ENCODE results near the gene ACTN1.
"Not testable (repeated sequence)": the region's sequence is repeated elsewhere in the genome, so short reads cannot be mapped to it uniquely, and the experiment has no call there.

The ACTN1 gene

DNA sequence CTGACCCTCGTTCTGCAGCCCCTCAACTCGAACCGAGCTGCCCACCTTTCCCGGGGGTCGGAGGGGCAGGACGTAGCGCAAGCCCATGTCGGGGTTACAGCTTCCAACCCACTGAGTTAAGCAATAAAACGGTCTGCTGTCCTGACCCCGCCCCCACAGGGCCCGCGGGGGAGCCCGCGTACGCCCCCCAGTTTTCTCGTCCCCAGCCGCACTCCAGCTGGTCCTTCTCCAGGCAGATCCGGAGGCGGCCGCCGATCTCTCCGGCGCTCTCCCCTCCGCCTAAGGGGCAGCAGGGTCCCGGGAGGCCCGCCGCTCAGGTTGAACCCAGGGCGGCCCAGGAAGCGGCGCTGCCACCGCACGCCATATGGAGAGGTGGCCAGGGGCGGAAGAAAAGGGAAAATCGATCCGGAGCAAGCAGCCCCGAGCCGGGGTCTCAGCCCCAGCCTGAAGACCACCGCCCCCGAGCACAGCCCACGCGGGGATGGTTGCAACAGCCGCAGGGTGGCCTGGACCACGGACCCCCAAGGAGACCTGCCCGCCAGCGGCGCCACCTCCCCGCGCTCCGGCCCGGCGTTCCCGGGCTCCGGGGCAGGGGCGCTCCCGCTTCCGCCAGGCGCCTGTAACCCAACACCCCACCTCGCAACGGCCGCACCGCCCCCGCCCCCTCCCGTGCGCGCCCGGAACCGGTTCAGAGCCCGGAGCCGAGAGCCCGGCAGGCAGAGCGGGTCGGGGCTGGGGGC lies 760 bp downstream of the ACTN1 start:
- H3K36me3 Mint-ChIP-seq, result peaks cover 3% of the 10 kb centered on the region in 2 donors
- peaks cover 1 to 2% of the 10 kb centered on the region in 2 donors for H3K9me3 Mint-ChIP-seq
- H3K27me3 Mint-ChIP-seq, result peaks cover 27 to 49% of the 10 kb centered on the region in 2 donors
- peaks cover 11 to 22% of the 10 kb centered on the region in 2 donors for H3K4me1 Mint-ChIP-seq
- no peak for DNase-seq
- peak; percentile 19 to 35 for ATAC-seq (replicated peaks)
- peak overlapping the region; percentile 11 for H3K27ac Mint-ChIP-seq
- H3K4me3 Mint-ChIP-seq, result peak overlapping the region; percentile 74 to 82

GRCh38 chr14:68977718-68978171 lies 1.4 kb downstream of the ACTN1 start:
- H3K9me3 Mint-ChIP-seq, result peaks cover 5 to 7% of the 10 kb centered on the region in 2 donors
- peak overlapping the region; percentile 11 for H3K27ac Mint-ChIP-seq
- peak overlapping the region; percentile 74 to 82 for H3K4me3 Mint-ChIP-seq
- H3K4me1 Mint-ChIP-seq, result peaks cover 11 to 22% of the 10 kb centered on the region in 2 donors
- H3K27me3 Mint-ChIP-seq, result peaks cover 27 to 43% of the 10 kb centered on the region in 2 donors
- DNase-seq (no peak), ATAC-seq (replicated peaks) (peak in 1 of 2 donors; percentile 25)
- H3K36me3 Mint-ChIP-seq, result peaks cover 3 to 5% of the 10 kb centered on the region in 2 donors

- H3K36me3 Mint-ChIP-seq, result peaks cover 3 to 5% of the 10 kb centered on the region in 2 donors
- H3K27ac Mint-ChIP-seq, result no peak overlapping the region
- peak; percentile 26 to 28 for ATAC-seq (replicated peaks)
- peak overlapping the region; percentile 25 to 29 for H3K4me3 Mint-ChIP-seq
- no peak for DNase-seq
- H3K4me1 Mint-ChIP-seq, result peaks cover 11 to 22% of the 10 kb centered on the region in 2 donors
- peaks cover 5 to 8% of the 10 kb centered on the region in 2 donors for H3K9me3 Mint-ChIP-seq
- H3K27me3 Mint-ChIP-seq, result peaks cover 27 to 39% of the 10 kb centered on the region in 2 donors
Measured at GRCh38 chr14:68977180-68977717, 1.9 kb downstream of the ACTN1 start.

DNA sequence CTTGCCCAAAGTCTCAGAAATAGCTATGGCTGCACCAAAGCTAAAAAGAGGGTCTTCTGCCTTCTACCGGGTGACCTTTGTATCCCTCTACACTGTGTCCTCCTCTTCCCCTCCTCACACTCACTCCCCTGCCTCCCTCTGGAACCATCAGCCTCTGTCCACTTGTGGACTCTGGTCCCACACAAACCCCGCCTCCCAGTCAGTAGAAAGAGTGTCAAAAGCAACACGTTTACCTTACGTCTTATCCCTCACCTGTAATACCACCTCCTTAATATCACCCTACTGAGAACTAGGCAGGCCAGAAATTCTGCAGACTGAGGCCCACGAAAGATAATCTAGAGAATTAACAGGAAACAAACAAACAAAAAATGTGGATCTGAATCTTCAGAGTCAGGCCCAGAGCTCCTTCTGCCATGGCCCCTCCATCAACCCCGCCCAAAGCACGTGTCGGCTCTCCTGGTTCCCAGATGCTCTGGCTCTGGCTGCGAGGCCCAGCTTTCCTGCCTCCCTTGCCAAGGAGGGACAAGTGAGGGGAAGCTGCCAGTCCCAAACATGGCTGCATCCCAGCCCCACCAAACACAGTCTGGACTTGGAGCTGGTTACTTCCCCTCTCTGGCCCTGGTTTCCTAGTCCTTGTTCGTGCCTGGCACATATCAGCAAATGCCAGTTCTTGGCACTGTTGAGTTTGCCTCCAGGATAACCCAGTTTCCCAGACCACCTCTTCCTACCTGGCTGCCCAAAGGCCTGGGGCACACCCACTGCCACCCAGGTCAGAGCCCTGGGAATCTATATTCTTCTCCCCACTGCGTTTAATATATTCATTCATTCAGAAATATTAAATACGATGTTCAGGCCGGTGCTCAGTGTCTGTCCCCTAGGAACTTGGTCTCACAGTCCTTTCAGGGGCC lies 2.7 kb downstream of the ACTN1 start:
- peaks cover 5 to 8% of the 10 kb centered on the region in 2 donors for H3K9me3 Mint-ChIP-seq
- H3K4me1 Mint-ChIP-seq, result peaks cover 11 to 22% of the 10 kb centered on the region in 2 donors
- no peak for DNase-seq
- no peak for ATAC-seq (replicated peaks)
- H3K27ac Mint-ChIP-seq, result no peak overlapping the region
- peaks cover 23 to 34% of the 10 kb centered on the region in 2 donors for H3K27me3 Mint-ChIP-seq
- no peak overlapping the region for H3K4me3 Mint-ChIP-seq
- H3K36me3 Mint-ChIP-seq, result peaks cover 3 to 5% of the 10 kb centered on the region in 2 donors

DNA sequence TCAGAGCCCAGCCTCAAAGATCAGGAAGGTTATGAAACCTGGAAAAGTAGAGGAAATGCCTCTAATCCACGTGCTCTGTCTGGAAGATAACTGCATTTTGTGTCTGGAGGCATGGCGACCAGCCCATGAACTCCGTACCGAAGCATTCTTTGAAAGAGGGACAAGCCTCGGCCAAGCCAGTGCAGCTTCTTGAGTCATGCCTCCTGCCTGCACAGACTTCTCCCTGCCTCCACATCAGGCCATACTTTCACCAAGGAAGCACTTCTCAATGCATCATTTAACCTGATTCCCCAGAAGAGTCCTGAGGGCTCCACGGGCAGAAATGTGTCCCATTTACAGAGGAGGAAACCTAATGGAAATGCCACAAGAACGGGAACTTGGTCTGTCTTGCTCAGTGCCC lies 3.4 kb downstream of the ACTN1 start:
- H3K36me3 Mint-ChIP-seq, result peaks cover 3 to 5% of the 10 kb centered on the region in 2 donors
- H3K4me1 Mint-ChIP-seq, result peaks cover 11 to 22% of the 10 kb centered on the region in 2 donors
- ATAC-seq (replicated peaks), result no peak
- H3K4me3 Mint-ChIP-seq, result no peak overlapping the region
- no peak for DNase-seq
- H3K27me3 Mint-ChIP-seq, result peaks cover 21 to 31% of the 10 kb centered on the region in 2 donors
- H3K9me3 Mint-ChIP-seq, result peaks cover 5 to 8% of the 10 kb centered on the region in 2 donors
- H3K27ac Mint-ChIP-seq, result no peak overlapping the region

DNA sequence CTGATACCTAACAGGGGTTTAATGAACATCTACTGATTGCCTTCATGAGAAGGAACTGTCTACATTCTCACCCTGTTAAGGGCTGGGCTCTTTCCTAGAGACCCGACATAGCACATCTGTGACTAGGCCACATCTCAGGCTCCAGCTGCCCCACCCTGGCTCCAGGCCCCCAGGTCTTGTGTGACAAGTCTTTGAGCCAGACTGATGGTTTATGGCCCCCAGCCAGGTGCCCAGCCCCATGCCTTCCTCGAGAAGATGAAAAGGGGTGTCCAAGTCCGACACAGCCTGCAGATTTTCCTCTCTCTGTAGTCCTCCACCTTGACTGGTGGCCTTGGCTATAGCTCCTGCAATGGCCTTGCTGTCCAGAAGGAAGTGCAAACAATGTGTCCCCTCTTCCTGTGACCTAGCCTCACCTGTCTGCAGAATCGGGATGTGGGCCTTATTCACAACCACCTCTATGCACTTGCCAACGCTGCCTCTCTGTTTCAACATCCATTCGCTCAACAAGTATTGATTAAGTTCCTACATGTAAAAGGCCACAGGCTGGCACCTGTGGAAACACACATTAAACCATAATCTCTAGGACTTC lies 4.2 kb downstream of the ACTN1 start:
- Mint-ChIP-seq H3K4me1 (peaks cover 8 to 17% of the 10 kb centered on the region in 2 donors), H3K9me3 (peaks cover 5 to 8% of the 10 kb centered on the region in 2 donors), H3K27ac (no peak overlapping the region), H3K27me3 (peaks cover 16 to 24% of the 10 kb centered on the region in 2 donors), H3K36me3 (peaks cover 3 to 5% of the 10 kb centered on the region in 2 donors), H3K4me3 (no peak overlapping the region)
- DNase-seq (no peak), ATAC-seq (replicated peaks) (no peak)

DNA sequence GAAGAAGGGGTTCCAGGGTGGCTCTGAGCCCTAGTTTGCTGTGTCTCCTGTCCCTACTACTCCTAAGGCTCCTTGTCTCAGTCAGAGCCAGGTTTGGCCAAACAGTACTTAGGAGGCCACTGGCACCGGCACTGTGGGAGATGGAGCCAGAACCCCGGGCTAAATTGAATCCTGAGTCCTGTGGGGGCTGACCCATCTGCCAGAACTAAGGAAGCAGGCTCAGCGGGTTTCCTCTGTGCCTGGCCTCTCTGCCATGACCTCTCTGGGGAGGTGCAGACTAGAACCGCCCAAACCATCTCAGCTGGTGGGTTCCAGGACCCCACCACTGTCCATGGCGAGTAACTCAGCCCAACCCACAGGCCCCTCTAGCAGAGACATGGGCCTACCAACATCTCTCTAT lies 5.5 kb downstream of the ACTN1 start:
- peaks cover 3 to 5% of the 10 kb centered on the region in 2 donors for H3K36me3 Mint-ChIP-seq
- H3K27me3 Mint-ChIP-seq, result peaks cover 15 to 23% of the 10 kb centered on the region in 2 donors
- peaks cover 5 to 8% of the 10 kb centered on the region in 2 donors for H3K9me3 Mint-ChIP-seq
- H3K27ac Mint-ChIP-seq, result no peak overlapping the region
- no peak overlapping the region for H3K4me3 Mint-ChIP-seq
- no peak for DNase-seq
- no peak for ATAC-seq (replicated peaks)
- peaks cover 8 to 16% of the 10 kb centered on the region in 2 donors for H3K4me1 Mint-ChIP-seq

DNA sequence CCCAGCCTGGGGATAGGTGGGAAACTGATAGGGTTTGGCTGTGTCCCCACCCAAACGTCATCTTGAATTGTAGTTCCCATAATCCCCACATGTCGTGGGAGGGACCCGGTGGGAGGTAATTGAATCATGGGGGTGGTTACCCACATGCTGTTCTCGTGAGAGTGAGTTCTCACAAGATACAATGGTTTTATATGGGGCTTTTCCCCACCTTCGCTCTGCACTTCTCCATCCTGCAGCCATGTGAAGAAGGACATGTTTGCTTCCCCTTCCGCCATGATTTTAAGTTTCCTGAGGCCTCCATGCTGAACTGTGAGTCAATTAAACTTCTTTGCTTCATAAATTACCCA lies 5.9 kb downstream of the ACTN1 start:
- DNase-seq; H3K4me3 Mint-ChIP-seq; H3K9me3 Mint-ChIP-seq; ATAC-seq (replicated peaks); H3K36me3 Mint-ChIP-seq; H3K27ac Mint-ChIP-seq: not testable (repeated sequence)
- Mint-ChIP-seq H3K27me3 (peaks cover 15 to 21% of the 10 kb centered on the region in 2 donors), H3K4me1 (peaks cover 8 to 14% of the 10 kb centered on the region in 2 donors)

GRCh38 chr14:68972507-68973218 lies 6.4 kb downstream of the ACTN1 start:
- Mint-ChIP-seq H3K9me3 (peaks cover 5 to 8% of the 10 kb centered on the region in 2 donors), H3K4me1 (peaks cover 6 to 10% of the 10 kb centered on the region in 2 donors), H3K4me3 (no peak overlapping the region), H3K36me3 (peaks cover 3 to 5% of the 10 kb centered on the region in 2 donors), H3K27ac (no peak overlapping the region), H3K27me3 (peaks cover 15 to 16% of the 10 kb centered on the region in 2 donors)
- no peak for DNase-seq
- no peak for ATAC-seq (replicated peaks)

DNA sequence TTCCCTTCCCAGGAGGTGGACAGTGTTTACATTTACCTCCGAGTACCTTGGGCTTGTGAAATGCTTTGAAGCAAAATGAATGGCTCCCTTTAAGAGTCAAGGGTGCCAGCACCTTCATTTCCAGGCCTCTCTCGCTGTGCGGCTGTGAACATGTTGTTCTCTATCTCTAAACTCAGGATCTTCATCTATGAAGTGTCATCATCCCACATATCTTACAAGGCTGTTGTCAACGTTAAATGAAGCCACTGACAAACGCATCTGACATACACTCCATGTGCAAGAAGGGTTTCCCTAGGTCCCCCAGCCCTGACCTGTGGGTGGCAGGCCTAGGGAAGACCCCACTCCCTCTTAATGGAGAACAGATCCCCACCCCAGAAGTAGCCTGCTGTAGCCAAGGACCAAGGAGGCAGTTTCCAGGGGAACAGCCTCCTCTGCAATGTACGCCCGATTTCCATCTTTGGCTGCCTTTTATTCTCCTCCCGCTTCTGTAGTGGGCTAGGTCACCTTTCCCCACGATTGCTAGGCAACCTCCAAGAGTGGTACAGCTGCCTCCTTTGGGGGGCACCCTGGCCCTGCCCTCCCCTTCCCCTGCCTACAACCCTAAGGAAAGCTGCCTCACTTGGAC lies 7.6 kb downstream of the ACTN1 start:
- no peak for ATAC-seq (replicated peaks)
- Mint-ChIP-seq H3K36me3 (peaks cover 3 to 5% of the 10 kb centered on the region in 2 donors), H3K4me1 (peaks cover 0 to under 1% of the 10 kb centered on the region in 2 donors), H3K4me3 (no peak overlapping the region), H3K9me3 (peaks cover 5 to 8% of the 10 kb centered on the region in 2 donors), H3K27ac (no peak overlapping the region), H3K27me3 (peaks cover 6 to 7% of the 10 kb centered on the region in 2 donors)
- no peak for DNase-seq

- DNase-seq, result no peak
- H3K27ac Mint-ChIP-seq, result no peak overlapping the region
- H3K4me1 Mint-ChIP-seq, result no peaks in the 10 kb centered on the region
- H3K9me3 Mint-ChIP-seq, result peaks cover 5 to 8% of the 10 kb centered on the region in 2 donors
- H3K27me3 Mint-ChIP-seq, result no peaks in the 10 kb centered on the region
- peaks cover 3 to 5% of the 10 kb centered on the region in 2 donors for H3K36me3 Mint-ChIP-seq
- no peak overlapping the region for H3K4me3 Mint-ChIP-seq
- no peak for ATAC-seq (replicated peaks)
Measured at GRCh38 chr14:68970736-68971135, 8.4 kb downstream of the ACTN1 start.

GRCh38 chr14:68970038-68970612 lies 9.0 kb downstream of the ACTN1 start:
- Mint-ChIP-seq H3K4me1 (no peaks in the 10 kb centered on the region), H3K4me3 (no peak overlapping the region), H3K27me3 (no peaks in the 10 kb centered on the region), H3K9me3 (peaks cover 5 to 8% of the 10 kb centered on the region in 2 donors), H3K27ac (no peak overlapping the region), H3K36me3 (peaks cover 3 to 5% of the 10 kb centered on the region in 2 donors)
- no peak for ATAC-seq (replicated peaks)
- DNase-seq, result no peak

Measured in stimulated activated naive B cell treated with anti-CD40 and anti-IgM and Interleukin-4, amounts not matched to agents 10 μg/mL and 1 μg/mL and 100 μg/mL, for 72 hours (primary cell).